Measurements from ENCODE around the gene IRAG1.

The IRAG1 gene

GRCh38 chr11:10693509-10694081, at the start of gene IRAG1:
Gene IRAG1 (minus strand): TSS chr11:10693755. CDS start chr11:10693602, 153 bp downstream.
- H3K4me1 ChIP-seq (ENCODE audit: control insufficient read depth, insufficient read depth, low read length) = no peaks in the 10 kb centered on the region
- no peak within 1 kb of the TSS for H3K4me3 ChIP-seq (ENCODE audit: low read depth, low read length)
- no peaks in the 10 kb centered on the region for H3K36me3 ChIP-seq (ENCODE audit: control insufficient read depth in 2 of 2, insufficient read depth in 1 of 2, low read length in 2 of 2)
- H3K27ac ChIP-seq (ENCODE audit: extremely low read depth, low read depth, low read length) = no peak within 1 kb of the TSS
- TF ChIP-seq ZNF146 (tag by site-specific recombination; IDR thresholded peaks at IDR 0.05) (no peak), ZNF175 (tag by site-specific recombination; IDR thresholded peaks at IDR 0.05) (no peak), ZNF624 (tag by site-specific recombination; IDR thresholded peaks at IDR 0.05) (no peak), ZNF426 (tag by site-specific recombination; IDR thresholded peaks at IDR 0.05) (no peak), ZNF266 (tag by site-specific recombination; IDR thresholded peaks at IDR 0.05; ENCODE audit: low read depth) (no peak), ZNF391 (tag by site-specific recombination; IDR thresholded peaks at IDR 0.05; ENCODE audit: borderline replicate concordance, low read depth) (no peak), ZBTB44 (tag by site-specific recombination; IDR thresholded peaks at IDR 0.05) (no peak), ZNF140 (tag by site-specific recombination; IDR thresholded peaks at IDR 0.05) (no peak), ZNF626 (tag by site-specific recombination; IDR thresholded peaks at IDR 0.05) (no peak), KLF17 (tag by site-specific recombination; IDR thresholded peaks at IDR 0.05) (no peak)
- no peaks in the 10 kb centered on the region for H3K9me3 ChIP-seq (ENCODE audit: control insufficient read depth, insufficient read depth, low read depth, low read length)
- CTCF ChIA-PET = interaction anchor here (0.5 to 1.0 kb wide), 2 partner anchors 19 to 89 kb away, joined by 3 read pairs; no protein-coding TSS in a partner anchor
- POLR2A ChIA-PET = no interaction called here

GRCh38 chr11:10742460-10743208, 49.1 kb upstream of the IRAG1 start:
- H3K4me1 ChIP-seq (ENCODE audit: control insufficient read depth, insufficient read depth, low read length) = no peaks in the 10 kb centered on the region
- H3K27ac ChIP-seq (ENCODE audit: extremely low read depth, low read depth, low read length) = no peak overlapping the region
- POLR2A ChIA-PET = no interaction called here
- TF ChIP-seq ZNF48 (tag by site-specific recombination; IDR thresholded peaks at IDR 0.05) = no peak
- peak; percentile 72; the same call in 1 of the 2 replicates for TF ChIP-seq TRIM28 (IDR thresholded peaks at IDR 0.05; ENCODE audit: borderline replicate concordance, low read length)
- H3K9me3 ChIP-seq (ENCODE audit: control insufficient read depth, insufficient read depth, low read depth, low read length) = no peaks in the 10 kb centered on the region
- CTCF ChIA-PET = interaction anchor here (0.6 to 1.0 kb wide), 2 partner anchors 118 to 378 kb away, joined by 3 to 4 read pairs; no protein-coding TSS in a partner anchor
- H3K36me3 ChIP-seq (ENCODE audit: control insufficient read depth in 2 of 2, insufficient read depth in 1 of 2, low read length in 2 of 2) = no peaks in the 10 kb centered on the region
- no peak overlapping the region for H3K4me3 ChIP-seq (ENCODE audit: low read depth, low read length)

- POLR2A ChIA-PET = no interaction called here
- no peaks in the 10 kb centered on the region for H3K9me3 ChIP-seq (ENCODE audit: control insufficient read depth, insufficient read depth, low read depth, low read length)
- CTCF ChIA-PET = interaction anchor here (0.5 to 2.5 kb wide), 34 partner anchors 9 to 1138 kb away, joined by 3 to 21 read pairs (median 3); no protein-coding TSS in a partner anchor
- TF ChIP-seq GLIS1 (tag by site-specific recombination; IDR thresholded peaks at IDR 0.05) (peak; percentile 43), ZNF600 (tag by site-specific recombination; IDR thresholded peaks at IDR 0.05) (0 out of 2 replicates have a peak, but pooled peaks have one; percentile 12), ZNF394 (tag by site-specific recombination; IDR thresholded peaks at IDR 0.05; ENCODE audit: borderline replicate concordance) (peak; percentile 46; the same call in 1 of the 2 replicates), ZBTB17 (tag by site-specific recombination; IDR thresholded peaks at IDR 0.05) (peak; percentile 66), ZSCAN30 (tag by site-specific recombination; IDR thresholded peaks at IDR 0.05) (peak; percentile 68; the same call in 1 of the 2 replicates), ZNF654 (tag by site-specific recombination; IDR thresholded peaks at IDR 0.05; ENCODE audit: low read depth) (peak; percentile 96), ZNF660 (tag by site-specific recombination; IDR thresholded peaks at IDR 0.05) (peak; percentile 87), ZNF274 (IDR thresholded peaks at IDR 0.05; ENCODE audit: low read length) (no peak), ZNF274 (tag by site-specific recombination; IDR thresholded peaks at IDR 0.05; ENCODE audit: borderline replicate concordance) (no peak), SETDB1 (IDR thresholded peaks at IDR 0.05; ENCODE audit: insufficient read length, low read length) (no peak), SP3 (tag by site-specific recombination; IDR thresholded peaks at IDR 0.05) (peak; percentile 59; the same call in 1 of the 2 replicates), ZFHX2 (tag by site-specific recombination; conservative IDR thresholded peaks at IDR 0.05) (peak; percentile 76), ZNF692 (tag by site-specific recombination; IDR thresholded peaks at IDR 0.05) (0 out of 2 replicates have a peak, but pooled peaks have one; percentile 20)
Measured at GRCh38 chr11:10735481-10736475, 42.2 kb upstream of the IRAG1 start.

More at GRCh38 chr11:10735481-10736475, 42.2 kb upstream of the IRAG1 start:
- no peak overlapping the region for H3K4me3 ChIP-seq (ENCODE audit: low read depth, low read length)
- H3K36me3 ChIP-seq (ENCODE audit: control insufficient read depth in 2 of 2, insufficient read depth in 1 of 2, low read length in 2 of 2) = no peaks in the 10 kb centered on the region
- no peaks in the 10 kb centered on the region for H3K4me1 ChIP-seq (ENCODE audit: control insufficient read depth, insufficient read depth, low read length)
- no peak overlapping the region for H3K27ac ChIP-seq (ENCODE audit: extremely low read depth, low read depth, low read length)
